ENCODE data around the gene RAB8A. TPM values are rescaled to one million over a fixed set of nuclear protein-coding genes. Genes with fewer than 3 reads are reported as not detected.

Gene RAB8A
- total and polyA plus RNA-seq, 4 experiments from 2014 or later, result 83.9 to 96.8 (median 86.2) TPM

DNA sequence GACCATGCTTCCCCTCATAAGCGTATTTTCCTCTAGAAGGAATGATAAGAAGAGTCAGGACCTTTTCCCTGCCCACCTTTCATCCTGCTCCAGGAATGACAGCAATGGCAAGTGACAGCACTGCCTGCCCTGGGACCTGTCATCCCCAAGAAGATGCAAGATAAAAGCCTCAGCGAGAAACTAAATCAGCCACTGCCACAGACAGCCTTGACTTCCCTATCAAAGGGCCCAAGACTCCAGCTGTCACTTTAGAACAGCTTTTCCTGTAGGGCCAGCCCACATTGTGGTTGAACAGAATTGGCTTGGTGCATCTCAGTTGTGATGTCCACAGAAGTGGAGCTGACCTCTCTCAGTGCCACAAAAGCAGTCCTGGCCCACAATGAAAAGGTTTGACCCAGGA is 1.1 kb downstream of the RAB8A start:
- H3K27ac Mint-ChIP-seq, result peak overlapping the region; percentile 96 to 99 (median 98)
- peaks cover 28 to 61% (median 47%) of the 10 kb centered on the region in 4 donors for H3K4me1 Mint-ChIP-seq
- Histone ChIP-seq H3K4me3 (ENCODE audit: low read length in 2 of 2) (peak overlapping the region; percentile 78 to 86), H3K27ac (ENCODE audit: low read depth, low read length) (peak overlapping the region; percentile 94), H3K4me1 (ENCODE audit: insufficient read depth, low read length) (peaks cover 54% of the 10 kb centered on the region), H3K36me3 (ENCODE audit: insufficient read depth, low read length) (no peaks in the 10 kb centered on the region), H3K9me3 (ENCODE audit: control insufficient read depth in 1 of 2, low read length in 2 of 2) (no peaks in the 10 kb centered on the region), H3K27me3 (ENCODE audit: insufficient read depth, low read length) (no peaks in the 10 kb centered on the region)
- intact Hi-C loops (cut with micrococcal nuclease), result no loop called here
- H3K27me3 Mint-ChIP-seq, result no peaks in the 10 kb centered on the region
- POLR2A ChIA-PET (ENCODE audit: partially characterized antibody), result interaction anchor here (0.7 to 4.3 kb wide), 8 partner anchors 16 to 73 kb away, joined by 3 to 49 read pairs (median 4); partner anchors contain the start of genes FAM32A and TPM4
- no peak for DNase-seq
- H3K36me3 Mint-ChIP-seq, result peaks cover 0 to 44% of the 10 kb centered on the region in 2 donors
- peaks cover 0 to 3% (median 0%) of the 10 kb centered on the region in 8 donors for H3K9me3 Mint-ChIP-seq
- H3K4me3 Mint-ChIP-seq, result peak overlapping the region; percentile 96 to 99 (median 98)
- CTCF ChIA-PET (ENCODE audit: partially characterized antibody), result interaction anchor here (1.0 to 7.6 kb wide), 6 partner anchors 18 to 48 kb away, joined by 3 to 84 read pairs (median 6); no protein-coding TSS in a partner anchor

DNA sequence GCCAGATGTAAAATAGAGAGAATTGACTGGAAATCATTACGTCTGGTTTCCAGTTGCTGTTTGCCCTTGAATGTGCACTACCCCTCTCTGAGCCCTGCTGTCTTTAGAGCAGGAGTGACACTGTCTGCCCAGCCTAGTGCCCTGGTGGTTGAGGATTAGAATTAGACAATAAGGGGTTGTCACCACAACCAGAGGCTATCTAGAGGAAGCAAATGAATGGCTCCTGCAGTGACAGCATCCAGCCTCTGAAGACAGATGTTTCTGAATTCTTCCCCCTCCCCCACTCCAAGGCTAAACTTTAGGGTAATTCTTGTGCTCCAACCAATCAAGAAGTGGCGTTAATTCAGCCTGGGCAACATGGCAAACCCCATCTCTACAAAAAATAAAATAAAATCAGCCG is 2.0 kb downstream of the RAB8A start:
- ChIA-PET CTCF (ENCODE audit: partially characterized antibody) (interaction anchor here (1.0 to 7.6 kb wide), 4 partner anchors 19 to 49 kb away, joined by 3 to 84 read pairs (median 6); no protein-coding TSS in a partner anchor), POLR2A (ENCODE audit: partially characterized antibody) (interaction anchor here (1.0 to 4.3 kb wide), 5 partner anchors 17 to 72 kb away, joined by 3 to 49 read pairs (median 15); partner anchors contain the start of genes FAM32A and TPM4)
- Histone ChIP-seq H3K27me3 (ENCODE audit: insufficient read depth, low read length) (no peaks in the 10 kb centered on the region), H3K4me3 (ENCODE audit: low read length in 2 of 2) (no peak overlapping the region), H3K4me1 (ENCODE audit: insufficient read depth, low read length) (peaks cover 63% of the 10 kb centered on the region), H3K27ac (ENCODE audit: low read depth, low read length) (no peak overlapping the region), H3K36me3 (ENCODE audit: insufficient read depth, low read length) (peaks cover 8% of the 10 kb centered on the region), H3K9me3 (ENCODE audit: control insufficient read depth in 1 of 2, low read length in 2 of 2) (no peaks in the 10 kb centered on the region)
- peaks cover 0 to 52% of the 10 kb centered on the region in 2 donors for H3K36me3 Mint-ChIP-seq
- peak overlapping the region; percentile 25 to 70 (median 55) for H3K4me3 Mint-ChIP-seq
- DNase-seq, result no peak
- peaks cover 33 to 70% (median 55%) of the 10 kb centered on the region in 4 donors for H3K4me1 Mint-ChIP-seq
- intact Hi-C loops (cut with micrococcal nuclease), result no loop called here
- no peaks in the 10 kb centered on the region for H3K27me3 Mint-ChIP-seq
- H3K9me3 Mint-ChIP-seq, result peaks cover 0 to 3% (median 0%) of the 10 kb centered on the region in 8 donors
- H3K27ac Mint-ChIP-seq, result peak overlapping the region in 6 of 7 donors; percentile 42 to 88 (median 74)

DNA sequence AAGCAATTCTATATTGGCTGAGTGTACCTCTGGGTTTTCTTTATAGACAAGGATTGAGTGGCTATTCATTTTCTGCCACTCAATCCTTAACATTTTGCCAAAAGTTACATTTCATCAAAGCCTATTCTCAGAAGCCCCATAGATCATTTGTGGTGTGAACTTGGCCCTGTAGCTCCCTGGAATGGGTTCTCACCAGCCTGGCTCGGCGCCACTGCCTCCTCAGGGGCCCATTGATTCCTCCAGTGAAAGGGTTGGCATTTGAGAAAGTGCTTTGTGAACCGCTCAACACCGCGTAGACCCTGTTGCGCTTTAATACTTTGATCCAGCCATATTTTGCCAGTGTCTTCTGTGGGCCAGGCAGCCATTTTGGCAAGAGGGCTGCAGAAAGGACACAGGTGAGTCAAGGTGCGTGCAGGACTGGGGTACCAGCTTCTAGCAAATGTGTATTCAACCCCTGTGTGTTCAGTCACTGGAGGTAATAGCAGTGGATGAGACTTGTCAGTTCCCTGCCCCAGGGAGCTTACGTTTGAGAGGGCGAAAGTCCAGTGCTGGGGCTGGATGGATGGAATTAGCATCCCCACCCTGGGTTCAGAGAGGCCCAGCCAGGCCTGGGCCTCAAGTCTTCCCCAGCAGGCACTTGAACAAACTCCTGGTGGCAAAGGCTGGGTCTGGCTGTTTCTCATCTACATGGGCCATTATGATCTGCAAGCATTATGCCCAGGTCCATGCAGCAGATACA is 3.8 kb downstream of the RAB8A start:
- Histone ChIP-seq H3K4me3 (ENCODE audit: low read length in 2 of 2) (no peak overlapping the region), H3K36me3 (ENCODE audit: insufficient read depth, low read length) (peaks cover 15% of the 10 kb centered on the region), H3K9me3 (ENCODE audit: control insufficient read depth in 1 of 2, low read length in 2 of 2) (no peaks in the 10 kb centered on the region), H3K27ac (ENCODE audit: low read depth, low read length) (no peak overlapping the region), H3K4me1 (ENCODE audit: insufficient read depth, low read length) (peaks cover 77% of the 10 kb centered on the region), H3K27me3 (ENCODE audit: insufficient read depth, low read length) (no peaks in the 10 kb centered on the region)
- ChIA-PET POLR2A (ENCODE audit: partially characterized antibody) (interaction anchor here (0.8 to 2.3 kb wide), 3 partner anchors 29 to 45 kb away, joined by 4 to 11 read pairs (median 5); no protein-coding TSS in a partner anchor), CTCF (ENCODE audit: partially characterized antibody) (interaction anchor here (0.9 to 1.6 kb wide), 6 partner anchors 45 to 267 kb away, joined by 3 to 5 read pairs (median 4); no protein-coding TSS in a partner anchor)
- Mint-ChIP-seq H3K4me3 (peak overlapping the region in 2 of 8 donors; percentile 2 to 52), H3K36me3 (peaks cover 6 to 65% of the 10 kb centered on the region in 2 donors), H3K4me1 (peaks cover 37 to 84% (median 65%) of the 10 kb centered on the region in 4 donors), H3K27ac (peak overlapping the region in 5 of 7 donors; percentile 28 to 82 (median 66)), H3K9me3 (peaks cover 0 to 3% (median 0%) of the 10 kb centered on the region in 8 donors), H3K27me3 (no peaks in the 10 kb centered on the region)
- intact Hi-C loops (cut with micrococcal nuclease), result no loop called here
- no peak for DNase-seq

DNA sequence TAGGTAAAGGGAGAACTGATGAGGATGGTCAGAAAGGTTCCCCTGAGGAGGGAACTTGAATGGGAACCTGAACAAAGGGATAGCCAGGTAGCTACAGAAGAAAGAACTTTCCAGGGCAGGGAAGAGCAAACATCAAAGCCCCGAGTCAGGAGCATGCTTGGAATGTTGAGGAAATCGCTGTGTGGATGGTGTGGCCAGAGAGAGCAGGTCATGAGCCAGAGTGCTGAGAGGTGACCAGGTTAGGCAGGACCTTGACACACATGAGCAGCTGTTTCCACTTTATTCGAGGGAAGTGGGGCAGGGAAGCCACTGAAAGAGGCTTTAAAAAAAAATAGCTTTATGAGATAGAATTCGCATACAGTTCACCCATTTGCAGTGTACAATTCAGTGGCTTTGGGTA is 4.4 kb downstream of the RAB8A start:
- Histone ChIP-seq H3K9me3 (ENCODE audit: control insufficient read depth in 1 of 2, low read length in 2 of 2) (no peaks in the 10 kb centered on the region), H3K27me3 (ENCODE audit: insufficient read depth, low read length) (no peaks in the 10 kb centered on the region), H3K36me3 (ENCODE audit: insufficient read depth, low read length) (peaks cover 15% of the 10 kb centered on the region), H3K27ac (ENCODE audit: low read depth, low read length) (no peak overlapping the region), H3K4me1 (ENCODE audit: insufficient read depth, low read length) (peaks cover 71% of the 10 kb centered on the region), H3K4me3 (ENCODE audit: low read length in 2 of 2) (no peak overlapping the region)
- peaks cover 0 to 3% (median 0%) of the 10 kb centered on the region in 8 donors for H3K9me3 Mint-ChIP-seq
- no peak for DNase-seq
- H3K27me3 Mint-ChIP-seq, result no peaks in the 10 kb centered on the region
- peak overlapping the region in 2 of 8 donors; percentile 1 to 11 for H3K4me3 Mint-ChIP-seq
- ChIA-PET CTCF (ENCODE audit: partially characterized antibody) (interaction anchor here (0.9 to 1.7 kb wide), 6 partner anchors 46 to 267 kb away, joined by 3 to 6 read pairs (median 4); no protein-coding TSS in a partner anchor), POLR2A (ENCODE audit: partially characterized antibody) (interaction anchor here (0.7 to 2.3 kb wide), 2 partner anchors 46 to 61 kb away, joined by 3 to 11 read pairs; no protein-coding TSS in a partner anchor)
- H3K4me1 Mint-ChIP-seq, result peaks cover 37 to 82% (median 64%) of the 10 kb centered on the region in 4 donors
- intact Hi-C loops (cut with micrococcal nuclease), result no loop called here
- H3K27ac Mint-ChIP-seq, result peak overlapping the region in 5 of 7 donors; percentile 28 to 82 (median 66)
- peaks cover 6 to 65% of the 10 kb centered on the region in 2 donors for H3K36me3 Mint-ChIP-seq

DNA sequence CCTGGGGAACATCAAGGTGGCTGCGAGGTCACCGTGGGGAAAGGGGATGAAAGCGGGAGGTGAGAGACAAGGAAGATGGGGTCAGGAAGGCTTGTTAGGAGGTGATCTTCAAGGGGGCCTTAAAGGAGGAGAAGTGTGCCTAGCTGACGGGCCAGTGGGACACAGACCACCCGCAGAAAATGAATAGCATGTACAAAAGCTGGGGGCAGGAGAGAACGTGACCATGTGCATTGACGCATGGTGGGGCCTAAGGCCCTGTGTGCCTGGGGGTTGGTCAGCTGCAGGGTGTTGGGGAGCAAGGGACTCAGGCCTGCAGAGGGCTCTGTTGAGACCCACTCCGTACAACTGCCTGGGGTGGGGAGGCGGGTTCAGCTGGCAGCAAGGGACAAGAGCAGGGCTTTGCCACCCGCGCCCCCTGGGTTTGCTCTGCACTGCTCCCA is 5.9 kb downstream of the RAB8A start:
- Mint-ChIP-seq H3K27ac (peak overlapping the region; percentile 75 to 97 (median 87)), H3K9me3 (no peaks in the 10 kb centered on the region), H3K36me3 (peaks cover 15 to 66% of the 10 kb centered on the region in 2 donors), H3K27me3 (no peaks in the 10 kb centered on the region), H3K4me3 (peak overlapping the region in 4 of 8 donors; percentile 23 to 66 (median 56)), H3K4me1 (peaks cover 31 to 67% (median 55%) of the 10 kb centered on the region in 4 donors)
- H3K27ac ChIP-seq (ENCODE audit: low read depth, low read length), result no peak overlapping the region
- ChIA-PET CTCF (ENCODE audit: partially characterized antibody) (interaction anchor here (1.0 to 2.6 kb wide), 7 partner anchors 22 to 76 kb away, joined by 3 to 8 read pairs (median 5); no protein-coding TSS in a partner anchor), POLR2A (ENCODE audit: partially characterized antibody) (interaction anchor here (0.8 to 1.8 kb wide), 2 partner anchors 26 to 68 kb away, joined by 4 to 6 read pairs; partner anchors contain the start of genes FAM32A and HSH2D)
- DNase-seq, result no peak
- no peak overlapping the region for H3K4me3 ChIP-seq (ENCODE audit: low read length in 2 of 2)
- H3K27me3 ChIP-seq (ENCODE audit: insufficient read depth, low read length), result no peaks in the 10 kb centered on the region
- intact Hi-C loops (cut with micrococcal nuclease), result loop anchor here (2.0 kb wide), 1 partner anchor 25 kb away; the partner anchor contains the start of gene HSH2D
- peaks cover 31% of the 10 kb centered on the region for H3K36me3 ChIP-seq (ENCODE audit: insufficient read depth, low read length)
- H3K9me3 ChIP-seq (ENCODE audit: control insufficient read depth in 1 of 2, low read length in 2 of 2), result no peaks in the 10 kb centered on the region
- H3K4me1 ChIP-seq (ENCODE audit: insufficient read depth, low read length), result peaks cover 65% of the 10 kb centered on the region

DNA sequence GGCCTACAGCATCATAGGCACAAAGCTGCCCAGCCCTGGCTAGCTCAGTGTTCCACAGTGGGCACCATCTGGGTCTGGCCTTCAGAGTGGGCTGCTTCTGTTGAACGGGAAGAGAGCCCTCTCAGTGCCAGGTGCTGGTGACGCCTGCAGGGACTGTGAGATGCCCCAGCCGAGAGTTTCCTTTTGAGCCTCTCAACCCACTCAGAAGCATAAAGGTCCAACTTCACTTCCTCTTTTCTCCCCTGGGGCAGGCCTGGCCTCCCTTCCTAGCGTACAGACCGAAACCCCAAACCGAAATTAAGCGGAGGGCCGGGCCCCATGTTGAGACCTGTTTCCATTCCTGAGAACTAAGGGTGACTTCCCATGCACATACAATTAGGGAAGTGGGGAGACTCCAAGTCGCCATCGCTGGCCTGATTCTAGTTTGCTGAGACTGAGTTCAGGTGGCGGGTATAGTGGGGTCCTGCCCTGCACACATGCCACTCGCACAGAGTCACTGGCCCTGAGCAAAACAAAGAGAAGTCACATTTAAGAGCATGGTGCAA is 6.9 kb downstream of the RAB8A start:
- Mint-ChIP-seq H3K9me3 (no peaks in the 10 kb centered on the region), H3K27me3 (no peaks in the 10 kb centered on the region), H3K4me3 (peak overlapping the region in 7 of 8 donors; percentile 54 to 93 (median 65)), H3K27ac (peak overlapping the region; percentile 80 to 97 (median 94)), H3K4me1 (peaks cover 28 to 59% (median 48%) of the 10 kb centered on the region in 4 donors), H3K36me3 (peaks cover 15 to 68% of the 10 kb centered on the region in 2 donors)
- Histone ChIP-seq H3K9me3 (ENCODE audit: control insufficient read depth in 1 of 2, low read length in 2 of 2) (no peaks in the 10 kb centered on the region), H3K27me3 (ENCODE audit: insufficient read depth, low read length) (no peaks in the 10 kb centered on the region), H3K4me1 (ENCODE audit: insufficient read depth, low read length) (peaks cover 56% of the 10 kb centered on the region), H3K4me3 (ENCODE audit: low read length in 2 of 2) (peak overlapping the region in 1 of 2 donors; percentile 12), H3K36me3 (ENCODE audit: insufficient read depth, low read length) (peaks cover 38% of the 10 kb centered on the region), H3K27ac (ENCODE audit: low read depth, low read length) (peak overlapping the region; percentile 49)
- intact Hi-C loops (cut with micrococcal nuclease), result loop anchor here (1.0 to 2.0 kb wide), 2 partner anchors 7 to 24 kb away; partner anchors contain the start of genes HSH2D and RAB8A
- CTCF ChIA-PET (ENCODE audit: partially characterized antibody), result interaction anchor here (0.6 to 2.6 kb wide), 6 partner anchors 45 to 62 kb away, joined by 3 to 8 read pairs (median 4); no protein-coding TSS in a partner anchor
- no peak for DNase-seq
- POLR2A ChIA-PET (ENCODE audit: partially characterized antibody), result interaction anchor here (0.8 to 1.8 kb wide), 2 partner anchors 25 to 67 kb away, joined by 4 to 6 read pairs; partner anchors contain the start of genes FAM32A and HSH2D
